ENCODE measurements around the gene TMPRSS11D. TPM values are rescaled to one million over a fixed set of nuclear protein-coding genes. Genes with fewer than 3 reads are reported as not detected.

The TMPRSS11D gene
- under 1 TPM; 0.06 to 0.36 (median 0.18) TPM for polyA plus RNA-seq (ENCODE audit: insufficient read depth in 1 of 5, insufficient read length in 5 of 5, low replicate concordance in 1 of 5)
- long read RNA-seq, donor 1, result 0 reads
- long read RNA-seq, donor 2, result 0 reads
- long read RNA-seq, donor 3, result 0 reads
- long read RNA-seq, donor 4, result 0 reads
- long read RNA-seq, donor 5, result 0 reads
- long read RNA-seq, donor 6, result 0 reads
- long read RNA-seq, donor 7, result 0 reads
- long read RNA-seq, donor 8, result 0 reads

GRCh38 chr4:67883902-67884301 lies at the start of gene TMPRSS11D:
Gene TMPRSS11D (minus strand): TSS chr4:67884002. CDS start chr4:67883933, 69 bp downstream.
- DNase-seq, result no peak

- no peak for DNase-seq
Measured at GRCh38 chr4:67933038-67933437, 49.2 kb upstream of the TMPRSS11D start.

GRCh38 chr4:67931256-67931655 lies 47.5 kb upstream of the TMPRSS11D start:
- DNase-seq, result no peak

DNA sequence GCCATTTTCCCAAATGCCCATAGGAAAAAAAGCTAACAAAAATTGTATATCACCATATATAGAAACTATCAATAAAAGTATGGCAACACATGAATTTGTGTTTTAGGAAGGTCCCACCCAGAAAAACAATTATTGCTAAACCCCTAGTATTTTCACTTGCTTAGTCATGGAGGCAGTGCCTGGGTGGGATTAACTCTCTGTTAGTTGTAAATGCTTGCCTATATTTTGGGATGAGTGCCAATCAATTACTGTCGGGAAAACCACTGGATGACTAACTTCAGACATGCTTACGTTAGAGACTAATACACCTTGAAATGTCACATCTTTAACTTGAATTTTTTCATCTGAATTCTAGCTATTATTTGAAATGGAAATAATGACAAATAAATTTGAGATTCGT lies 45.6 kb upstream of the TMPRSS11D start:
- DNase-seq, result no peak

GRCh38 chr4:67928546-67928945 lies 44.7 kb upstream of the TMPRSS11D start:
- DNase-seq, result no peak

DNA sequence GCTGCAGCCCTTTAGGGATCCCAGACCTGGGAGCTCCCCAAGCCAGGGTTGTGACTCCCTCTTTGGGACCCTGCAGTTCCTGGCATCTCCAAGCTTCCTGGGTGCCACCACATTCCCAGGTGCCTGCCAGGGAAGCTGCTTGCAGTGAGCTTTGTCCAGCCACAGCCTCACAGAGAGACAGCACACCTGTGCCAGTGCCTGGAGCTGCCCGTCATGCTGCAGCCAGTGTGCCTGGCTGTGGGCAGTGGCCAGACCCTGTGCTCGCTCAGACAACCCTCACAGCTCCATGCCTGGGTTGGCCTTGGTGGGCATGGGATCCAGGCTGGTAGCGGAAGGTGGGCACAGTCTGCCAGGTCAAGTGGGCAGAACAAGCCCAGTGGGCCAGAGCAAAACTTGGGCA lies 43.4 kb upstream of the TMPRSS11D start:
- no peak for DNase-seq

- no peak for DNase-seq
Measured at GRCh38 chr4:67926485-67926884, 42.7 kb upstream of the TMPRSS11D start.

DNA sequence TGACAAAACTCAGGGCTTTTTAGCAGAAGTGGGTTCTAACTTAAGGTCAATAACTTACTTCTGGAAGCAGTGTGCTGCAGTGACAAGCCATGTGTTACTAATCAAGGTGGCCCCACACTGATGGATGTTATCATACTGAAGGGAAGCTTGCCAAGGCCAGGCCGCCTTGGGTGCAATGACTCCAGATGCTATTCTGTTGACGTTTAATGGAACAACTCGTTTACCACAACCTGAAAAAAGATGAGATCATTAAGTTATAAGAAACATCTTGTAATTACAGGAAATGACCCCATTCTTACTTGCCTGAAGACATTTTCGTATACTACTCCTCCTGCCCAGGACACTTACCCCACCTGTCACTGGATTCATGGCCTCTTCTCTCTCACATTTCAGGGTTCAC lies 38.9 kb upstream of the TMPRSS11D start:
- no peak for DNase-seq

GRCh38 chr4:67918428-67918827 lies 34.6 kb upstream of the TMPRSS11D start:
- DNase-seq, result no peak

- DNase-seq, result no peak
Measured at GRCh38 chr4:67915400-67915966, 31.7 kb upstream of the TMPRSS11D start.

DNA sequence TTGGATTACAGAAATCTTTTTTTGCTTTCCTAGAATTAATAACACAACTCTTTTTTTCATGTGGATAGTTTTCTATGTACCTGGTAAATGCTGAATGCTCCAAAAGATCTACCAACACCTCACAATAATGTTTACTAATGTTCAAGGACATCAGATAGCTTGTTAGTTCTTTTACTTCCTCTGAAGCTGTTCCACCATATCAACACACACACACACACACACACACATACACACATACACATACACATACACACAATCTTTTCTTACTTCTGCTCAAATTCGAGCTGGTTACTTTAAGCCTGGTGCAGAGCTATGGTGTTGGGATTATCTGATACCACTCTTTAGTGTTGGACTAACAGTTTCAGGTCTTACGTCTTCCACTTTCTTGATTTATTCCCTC lies 28.3 kb upstream of the TMPRSS11D start:
- no peak for DNase-seq

- no peak for DNase-seq
Measured at GRCh38 chr4:67911638-67912037, 27.8 kb upstream of the TMPRSS11D start.

DNA sequence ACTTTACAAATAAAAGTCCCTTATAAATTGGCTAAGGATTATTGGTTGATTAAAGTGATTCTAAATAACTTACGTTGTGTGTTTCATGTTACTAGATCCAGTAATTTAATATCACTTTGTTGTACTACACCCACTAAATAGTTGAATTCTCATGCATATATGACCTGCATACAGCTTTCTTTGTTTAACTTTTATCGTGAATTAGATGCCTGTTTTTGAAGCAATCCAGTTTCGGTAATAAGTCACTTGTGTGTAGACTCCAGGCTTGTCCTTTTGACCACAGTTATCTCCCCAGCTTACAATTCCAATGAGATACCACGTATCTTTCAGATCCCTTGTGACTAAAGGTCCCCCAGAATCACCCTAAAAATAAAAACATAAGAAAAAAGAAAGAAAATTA lies 27.3 kb upstream of the TMPRSS11D start:
- no peak for DNase-seq

DNA sequence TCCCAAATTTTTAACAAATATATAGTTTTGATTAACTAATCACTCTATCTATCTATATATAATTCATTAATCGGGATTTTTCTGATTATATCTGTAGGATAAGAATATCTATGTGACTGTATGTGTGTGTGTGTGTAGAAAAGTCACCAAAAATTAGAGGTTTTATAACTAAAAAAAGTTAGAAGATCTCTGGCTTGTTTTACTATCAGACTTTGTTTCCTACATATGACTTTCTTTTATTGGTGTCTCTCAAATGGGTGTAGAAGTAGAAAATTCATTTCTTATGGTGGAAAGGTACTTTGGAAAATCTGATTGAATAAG lies 26.7 kb upstream of the TMPRSS11D start:
- DNase-seq, result no peak

- DNase-seq, result no peak
Measured at GRCh38 chr4:67909905-67910584, 26.2 kb upstream of the TMPRSS11D start.

- DNase-seq, result no peak
Measured at GRCh38 chr4:67907650-67908049, 23.8 kb upstream of the TMPRSS11D start.

DNA sequence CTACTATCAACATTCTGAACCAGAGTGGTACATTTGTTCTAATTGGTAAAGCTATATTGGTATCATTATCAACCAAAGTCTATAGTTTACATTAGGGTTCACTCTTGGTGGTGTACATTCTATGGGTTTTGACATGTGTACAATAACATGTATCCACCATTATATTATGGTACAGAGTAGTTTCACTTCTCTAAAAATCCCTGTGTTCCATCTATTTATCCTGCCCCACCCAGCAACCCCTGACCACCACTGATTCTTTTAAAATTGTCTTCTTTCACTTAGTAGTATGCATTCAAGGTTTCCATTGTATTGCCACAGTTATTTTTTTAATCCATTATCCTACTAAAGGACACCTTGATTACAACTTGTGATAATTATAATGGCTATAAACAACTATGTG lies 15.3 kb upstream of the TMPRSS11D start:
- no peak for DNase-seq

- DNase-seq, result no peak
Measured at GRCh38 chr4:67897686-67898085, 13.9 kb upstream of the TMPRSS11D start.

GRCh38 chr4:67896421-67897065 lies 12.7 kb upstream of the TMPRSS11D start:
- no peak for DNase-seq

GRCh38 chr4:67894659-67895058 lies 10.9 kb upstream of the TMPRSS11D start:
- no peak for DNase-seq

GRCh38 chr4:67892905-67893304 lies 9.1 kb upstream of the TMPRSS11D start:
- DNase-seq, result no peak

GRCh38 chr4:67892253-67892652 lies 8.5 kb upstream of the TMPRSS11D start:
- no peak for DNase-seq

- DNase-seq, result no peak
Measured at GRCh38 chr4:67891645-67892044, 7.8 kb upstream of the TMPRSS11D start.
